Peyer's patch (tissue), 4 donors: ENCODE results near the gene BMF.

Experiments used
- CTCF ChIP-seq, 6 experiments: fragments of 450-650 bp in 4 of 6; fragments of 200-600 bp in 2 of 6; sonication (generic) in 1 of 6; IDR thresholded peaks; one replicate each; pipeline ENCODE4 v1.5.1; 2017 to 2019; ENCODE audit warnings: antibody characterized with exemption in 6 of 6, mild to moderate bottlenecking in 3 of 6, moderate library complexity in 1 of 6
- POLR2A ChIP-seq, 2 donors: fragments of 450-650 bp; IDR thresholded peaks; one replicate each; pipeline ENCODE4 v1.5.1; 2017; ENCODE audit warnings: antibody characterized with exemption in 2 of 2, mild to moderate bottlenecking in 2 of 2, moderate library complexity in 2 of 2

- TF ChIP-seq CTCF (IDR thresholded peaks at IDR 0.05) (no peak), POLR2A (IDR thresholded peaks at IDR 0.05) (no peak)
Measured at GRCh38 chr15:40082195-40082883, 26.3 kb downstream of the BMF start.
